Measurements from ENCODE around the gene COLEC11. TPM values are rescaled to one million over a fixed set of nuclear protein-coding genes. Genes with fewer than 3 reads are reported as not detected.

COLEC11 gene
- total and polyA plus RNA-seq, 2 of the 13 experiments (the other 11 are each of a cell fraction or from before 2014, with no cell fraction given) = 1.5 to 3.0 TPM

DNA sequence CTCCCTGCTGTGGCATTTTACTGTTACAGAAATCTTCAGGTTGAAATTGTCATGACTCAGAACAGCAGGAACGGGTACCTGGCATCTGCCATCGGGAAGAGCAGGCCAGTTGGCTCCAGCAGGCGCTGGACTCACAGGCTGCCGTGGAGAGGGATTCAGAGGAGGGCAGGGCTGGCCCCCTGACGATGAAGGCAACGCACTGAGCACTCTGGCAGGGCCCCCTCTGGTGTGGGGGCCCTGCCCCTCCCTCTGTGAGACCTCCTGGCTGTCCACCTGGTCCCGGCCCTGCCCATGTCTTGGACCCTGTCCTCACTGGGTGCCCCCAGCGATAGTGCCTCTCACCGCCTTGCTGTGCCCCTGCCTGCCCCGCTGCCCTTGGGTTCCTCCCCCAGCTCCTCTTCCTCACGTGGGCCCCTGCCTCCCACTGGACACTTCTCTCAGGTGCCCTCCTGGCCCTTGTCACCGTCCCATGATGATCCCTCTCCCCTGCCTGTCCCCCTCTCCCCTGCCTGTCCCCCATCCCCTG lies 39.7 kb downstream of the COLEC11 start:
- CTCF ChIA-PET (ENCODE audit: low intra/inter-chr PET ratio, low total read pairs) = no interaction called here
- DNase-seq (ENCODE audit: low spot score) (no peak), FAIRE-seq (no peak), ATAC-seq (no peak)
- POLR2A ChIA-PET = no interaction called here
- no peaks in the 10 kb centered on the region for H3K4me1 ChIP-seq (ENCODE audit: insufficient read depth, low read length)
- H3K4me3 ChIP-seq (replicated peaks in 1 of 3; ENCODE audit: insufficient read depth in 1 of 3, low read depth in 2 of 3, low read length in 3 of 3) = no peak overlapping the region
- H3K9me3 ChIP-seq (ENCODE audit: low read length) = no peaks in the 10 kb centered on the region
- in situ Hi-C loops (cut with HindIII; ENCODE audit: extremely low pct_ligation_motif_present, low pct_unique_long_range_greater_than_20kb) = no loop called here
- no peak overlapping the region for H2AFZ ChIP-seq (ENCODE audit: low read length)
- no peaks in the 10 kb centered on the region for H3K36me3 ChIP-seq (replicated peaks in 1 of 2; ENCODE audit: control insufficient read depth in 1 of 2, insufficient read depth in 2 of 2, low read length in 2 of 2)
- no TSS peak for BruUV-seq (replicated peaks)
- intact Hi-C loops (cut with micrococcal nuclease; ENCODE audit: unreplicated experiment) = loop anchor here (5.0 kb wide), 1 partner anchor 947 kb away; no protein-coding TSS in a partner anchor
- no peaks in the 10 kb centered on the region for H3K79me2 ChIP-seq (ENCODE audit: insufficient read depth, low read length)
- H3K27ac ChIP-seq (ENCODE audit: extremely low read length, insufficient read depth, low read length) = no peak overlapping the region
- H4K20me1 ChIP-seq (ENCODE audit: insufficient read depth, low read length) = no peaks in the 10 kb centered on the region
- H3K9ac ChIP-seq (ENCODE audit: insufficient read depth, low read depth, low read length) = no peak overlapping the region
- peaks cover 3 to 44% of the 10 kb centered on the region in 2 experiments for H3K27me3 ChIP-seq (ENCODE audit: control insufficient read depth in 1 of 2, insufficient read depth in 2 of 2, low read length in 2 of 2)
- no peak overlapping the region for H3K4me2 ChIP-seq (ENCODE audit: low read depth, low read length)
- 44% methylated on average over 12 of the region's 12 CpGs for WGBS (ENCODE audit: low lambda C conversion rate)
- TF ChIP-seq ELF3 (CRISPR knock-in tag; IDR thresholded peaks at IDR 0.05) (no peak), ZNF775 (CRISPR knock-in tag; IDR thresholded peaks at IDR 0.05; ENCODE audit: borderline replicate concordance) (no peak)

DNA sequence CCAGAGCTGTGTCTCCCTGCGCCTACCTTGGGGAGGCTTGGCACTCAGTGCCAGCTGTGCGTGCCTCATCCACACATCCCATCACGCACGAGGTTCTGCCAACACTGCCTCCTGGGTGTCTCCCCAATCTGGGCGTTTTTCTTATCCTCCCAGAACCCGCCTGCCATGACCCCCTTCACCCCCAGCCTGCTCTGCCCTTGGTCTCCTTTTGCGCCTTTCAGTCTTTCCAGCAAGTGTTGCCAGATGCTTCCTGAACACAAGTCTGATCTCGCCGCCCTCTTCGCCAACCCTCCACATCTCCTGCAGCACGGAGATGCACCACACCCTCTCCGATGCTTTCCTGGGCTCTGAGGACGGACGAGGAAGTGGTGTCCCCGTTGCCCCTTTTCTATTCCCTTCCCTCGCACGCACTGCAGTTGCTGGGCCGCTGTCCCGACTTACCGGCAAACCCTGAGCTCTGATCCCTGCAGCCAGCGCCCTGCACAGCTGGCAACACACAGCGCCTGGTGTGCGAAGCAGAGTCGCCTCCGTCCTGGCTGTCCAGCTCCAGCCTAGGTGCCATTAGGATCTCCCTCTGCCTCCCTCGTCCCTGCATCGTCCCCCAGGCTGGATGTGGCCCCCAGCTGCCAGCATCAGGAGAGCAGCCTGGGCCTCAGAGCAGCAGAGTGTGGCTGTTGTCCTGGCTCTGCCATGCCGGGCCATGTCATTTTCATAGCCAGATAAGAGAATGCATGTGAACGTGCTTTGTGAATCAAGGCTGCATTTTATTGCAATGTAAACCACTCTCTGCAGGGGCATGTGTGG lies 40.5 kb downstream of the COLEC11 start:
- Histone ChIP-seq H3K9me3 (ENCODE audit: low read length) (no peaks in the 10 kb centered on the region), H3K4me1 (ENCODE audit: insufficient read depth, low read length) (no peaks in the 10 kb centered on the region), H3K79me2 (ENCODE audit: insufficient read depth, low read length) (no peaks in the 10 kb centered on the region), H2AFZ (ENCODE audit: low read length) (no peak overlapping the region), H3K4me2 (ENCODE audit: low read depth, low read length) (no peak overlapping the region), H3K9ac (ENCODE audit: insufficient read depth, low read depth, low read length) (no peak overlapping the region), H3K27ac (ENCODE audit: extremely low read length, insufficient read depth, low read length) (no peak overlapping the region), H3K4me3 (replicated peaks in 1 of 3; ENCODE audit: insufficient read depth in 1 of 3, low read depth in 2 of 3, low read length in 3 of 3) (no peak overlapping the region), H3K27me3 (ENCODE audit: control insufficient read depth in 1 of 2, insufficient read depth in 2 of 2, low read length in 2 of 2) (peaks cover 3 to 44% of the 10 kb centered on the region in 2 experiments), H4K20me1 (ENCODE audit: insufficient read depth, low read length) (no peaks in the 10 kb centered on the region), H3K36me3 (replicated peaks in 1 of 2; ENCODE audit: control insufficient read depth in 1 of 2, insufficient read depth in 2 of 2, low read length in 2 of 2) (no peaks in the 10 kb centered on the region)
- FAIRE-seq (no peak), ATAC-seq (no peak), DNase-seq (ENCODE audit: low spot score) (no peak)
- POLR2A ChIA-PET = no interaction called here
- BruUV-seq (replicated peaks) = no TSS peak
- in situ Hi-C loops (cut with HindIII; ENCODE audit: extremely low pct_ligation_motif_present, low pct_unique_long_range_greater_than_20kb) = no loop called here
- intact Hi-C loops (cut with micrococcal nuclease; ENCODE audit: unreplicated experiment) = no loop called here
- CTCF ChIA-PET (ENCODE audit: low intra/inter-chr PET ratio, low total read pairs) = no interaction called here
- 61% methylated on average over 27 of the region's 29 CpGs for WGBS (ENCODE audit: low lambda C conversion rate)
- TF ChIP-seq, protein P1, sequence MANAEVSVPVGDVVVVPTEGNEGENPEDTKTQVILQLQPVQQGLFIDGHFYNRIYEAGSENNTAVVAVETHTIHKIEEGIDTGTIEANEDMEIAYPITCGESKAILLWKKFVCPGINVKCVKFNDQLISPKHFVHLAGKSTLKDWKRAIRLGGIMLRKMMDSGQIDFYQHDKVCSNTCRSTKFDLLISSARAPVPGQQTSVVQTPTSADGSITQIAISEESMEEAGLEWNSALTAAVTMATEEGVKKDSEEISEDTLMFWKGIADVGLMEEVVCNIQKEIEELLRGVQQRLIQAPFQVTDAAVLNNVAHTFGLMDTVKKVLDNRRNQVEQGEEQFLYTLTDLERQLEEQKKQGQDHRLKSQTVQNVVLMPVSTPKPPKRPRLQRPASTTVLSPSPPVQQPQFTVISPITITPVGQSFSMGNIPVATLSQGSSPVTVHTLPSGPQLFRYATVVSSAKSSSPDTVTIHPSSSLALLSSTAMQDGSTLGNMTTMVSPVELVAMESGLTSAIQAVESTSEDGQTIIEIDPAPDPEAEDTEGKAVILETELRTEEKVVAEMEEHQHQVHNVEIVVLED (CRISPR knock-in tag; IDR thresholded peaks at IDR 0.05; ENCODE audit: borderline replicate concordance) = no peak
- TF ChIP-seq SP2 (CRISPR knock-in tag; IDR thresholded peaks at IDR 0.05) (no peak), GLI4 (CRISPR knock-in tag; IDR thresholded peaks at IDR 0.05; ENCODE audit: borderline replicate concordance) (no peak), ZNF768 (CRISPR knock-in tag; IDR thresholded peaks at IDR 0.05) (0 out of 2 replicates have a peak, but pooled peaks have one; percentile 24), RNF2 (conservative IDR thresholded peaks at IDR 0.05; ENCODE audit: low read depth) (no peak)
- TF ChIP-seq, protein P2, sequence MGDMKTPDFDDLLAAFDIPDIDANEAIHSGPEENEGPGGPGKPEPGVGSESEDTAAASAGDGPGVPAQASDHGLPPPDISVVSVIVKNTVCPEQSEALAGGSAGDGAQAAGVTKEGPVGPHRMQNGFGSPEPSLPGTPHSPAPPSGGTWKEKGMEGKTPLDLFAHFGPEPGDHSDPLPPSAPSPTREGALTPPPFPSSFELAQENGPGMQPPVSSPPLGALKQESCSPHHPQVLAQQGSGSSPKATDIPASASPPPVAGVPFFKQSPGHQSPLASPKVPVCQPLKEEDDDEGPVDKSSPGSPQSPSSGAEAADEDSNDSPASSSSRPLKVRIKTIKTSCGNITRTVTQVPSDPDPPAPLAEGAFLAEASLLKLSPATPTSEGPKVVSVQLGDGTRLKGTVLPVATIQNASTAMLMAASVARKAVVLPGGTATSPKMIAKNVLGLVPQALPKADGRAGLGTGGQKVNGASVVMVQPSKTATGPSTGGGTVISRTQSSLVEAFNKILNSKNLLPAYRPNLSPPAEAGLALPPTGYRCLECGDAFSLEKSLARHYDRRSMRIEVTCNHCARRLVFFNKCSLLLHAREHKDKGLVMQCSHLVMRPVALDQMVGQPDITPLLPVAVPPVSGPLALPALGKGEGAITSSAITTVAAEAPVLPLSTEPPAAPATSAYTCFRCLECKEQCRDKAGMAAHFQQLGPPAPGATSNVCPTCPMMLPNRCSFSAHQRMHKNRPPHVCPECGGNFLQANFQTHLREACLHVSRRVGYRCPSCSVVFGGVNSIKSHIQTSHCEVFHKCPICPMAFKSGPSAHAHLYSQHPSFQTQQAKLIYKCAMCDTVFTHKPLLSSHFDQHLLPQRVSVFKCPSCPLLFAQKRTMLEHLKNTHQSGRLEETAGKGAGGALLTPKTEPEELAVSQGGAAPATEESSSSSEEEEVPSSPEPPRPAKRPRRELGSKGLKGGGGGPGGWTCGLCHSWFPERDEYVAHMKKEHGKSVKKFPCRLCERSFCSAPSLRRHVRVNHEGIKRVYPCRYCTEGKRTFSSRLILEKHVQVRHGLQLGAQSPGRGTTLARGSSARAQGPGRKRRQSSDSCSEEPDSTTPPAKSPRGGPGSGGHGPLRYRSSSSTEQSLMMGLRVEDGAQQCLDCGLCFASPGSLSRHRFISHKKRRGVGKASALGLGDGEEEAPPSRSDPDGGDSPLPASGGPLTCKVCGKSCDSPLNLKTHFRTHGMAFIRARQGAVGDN (CRISPR knock-in tag; IDR thresholded peaks at IDR 0.05) = peak; percentile 8; the same call in 1 of the 2 replicates
